ENCODE measurements around the gene SCRT2. TPM values are rescaled to one million over a fixed set of nuclear protein-coding genes. Genes with fewer than 3 reads are reported as not detected.

SCRT2 gene
- total RNA-seq, 1 experiment from 2014 or later: not detected

DNA sequence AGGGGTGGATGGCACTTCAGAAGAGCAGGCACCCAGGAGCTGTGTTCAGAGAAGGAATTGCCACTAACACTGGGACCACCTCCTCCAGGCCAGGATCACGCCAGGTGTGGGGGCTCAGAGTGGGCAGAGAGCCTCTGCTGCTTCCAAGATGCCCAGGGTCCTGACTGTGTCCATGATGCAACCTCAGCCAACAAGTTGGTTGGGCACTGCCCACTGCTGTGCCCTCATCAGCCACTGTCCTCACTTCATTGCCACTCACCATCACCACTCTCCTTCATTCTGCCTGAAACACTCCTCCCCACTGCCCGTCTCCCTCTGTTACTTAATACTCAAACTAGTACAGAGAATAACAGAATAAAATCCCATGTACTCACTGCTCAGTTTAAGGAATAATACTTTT lies 49.0 kb downstream of the SCRT2 start:
- H3K79me2 ChIP-seq (ENCODE audit: insufficient read depth, low read length): no peaks in the 10 kb centered on the region
- H2AK5ac ChIP-seq (ENCODE audit: insufficient read length, low read length): no peak overlapping the region
- Mint-ChIP-seq H3K27me3 (ENCODE audit: low read depth) (peaks cover 22% of the 10 kb centered on the region), H3K9me3 (no peaks in the 10 kb centered on the region), H3K4me1 (peaks cover 9% of the 10 kb centered on the region in 2 experiments), H3K27ac (no peak overlapping the region), H3K36me3 (ENCODE audit: insufficient read depth in 1 of 3, low read depth in 3 of 3) (no peaks in the 10 kb centered on the region), H3K4me3 (no peak overlapping the region)
- no peaks in the 10 kb centered on the region for H3K23me2 ChIP-seq (ENCODE audit: insufficient read length, low read depth, low read length, poor library complexity, severe bottlenecking)
- H2BK5ac ChIP-seq (ENCODE audit: insufficient read length, low read length): no peak overlapping the region
- H3K23ac ChIP-seq (ENCODE audit: insufficient read length, low read depth, low read length): no peak overlapping the region
- H2BK20ac ChIP-seq (ENCODE audit: low read depth, low read length, poor library complexity, severe bottlenecking): no peak overlapping the region
- H3T11ph ChIP-seq (ENCODE audit: low read length): no peak overlapping the region
- H2BK120ac ChIP-seq (ENCODE audit: low read depth, low read length, poor library complexity, severe bottlenecking): no peak overlapping the region
- TF ChIP-seq, protein P1, sequence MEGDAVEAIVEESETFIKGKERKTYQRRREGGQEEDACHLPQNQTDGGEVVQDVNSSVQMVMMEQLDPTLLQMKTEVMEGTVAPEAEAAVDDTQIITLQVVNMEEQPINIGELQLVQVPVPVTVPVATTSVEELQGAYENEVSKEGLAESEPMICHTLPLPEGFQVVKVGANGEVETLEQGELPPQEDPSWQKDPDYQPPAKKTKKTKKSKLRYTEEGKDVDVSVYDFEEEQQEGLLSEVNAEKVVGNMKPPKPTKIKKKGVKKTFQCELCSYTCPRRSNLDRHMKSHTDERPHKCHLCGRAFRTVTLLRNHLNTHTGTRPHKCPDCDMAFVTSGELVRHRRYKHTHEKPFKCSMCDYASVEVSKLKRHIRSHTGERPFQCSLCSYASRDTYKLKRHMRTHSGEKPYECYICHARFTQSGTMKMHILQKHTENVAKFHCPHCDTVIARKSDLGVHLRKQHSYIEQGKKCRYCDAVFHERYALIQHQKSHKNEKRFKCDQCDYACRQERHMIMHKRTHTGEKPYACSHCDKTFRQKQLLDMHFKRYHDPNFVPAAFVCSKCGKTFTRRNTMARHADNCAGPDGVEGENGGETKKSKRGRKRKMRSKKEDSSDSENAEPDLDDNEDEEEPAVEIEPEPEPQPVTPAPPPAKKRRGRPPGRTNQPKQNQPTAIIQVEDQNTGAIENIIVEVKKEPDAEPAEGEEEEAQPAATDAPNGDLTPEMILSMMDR (conservative IDR thresholded peaks at IDR 0.05): no peak
- no peak overlapping the region for H4K91ac ChIP-seq (ENCODE audit: insufficient read length, low read depth, low read length)
- no peak overlapping the region for H3K4ac ChIP-seq (ENCODE audit: low read depth, low read length)
- no peak overlapping the region for H4K8ac ChIP-seq (replicated peaks; ENCODE audit: insufficient read length, low read depth, low read length)
- H3K56ac ChIP-seq (ENCODE audit: insufficient read length, low read depth, low read length): no peak overlapping the region
- no CpG with 5 or more reads among the region's 2 CpGs for WGBS (ENCODE audit: extremely low coverage, insufficient read length, low lambda C conversion rate)
- H3K18ac ChIP-seq (ENCODE audit: insufficient read length, low read depth, low read length): no peak overlapping the region
- no peak overlapping the region for H3K27ac ChIP-seq (ENCODE audit: insufficient read length, low read depth, low read length)
- DNase-seq: no peak
- no peak overlapping the region for H3K9ac ChIP-seq (ENCODE audit: extremely low read depth, insufficient read length, low read length)
- H4K5ac ChIP-seq (ENCODE audit: insufficient read length, low read depth, low read length): no peak overlapping the region
- H4K20me1 ChIP-seq (ENCODE audit: control insufficient read depth, insufficient read depth, insufficient read length): no peaks in the 10 kb centered on the region
- H3K4me2 ChIP-seq (ENCODE audit: insufficient read depth, insufficient read length, low read length): no peak overlapping the region
- H3K14ac ChIP-seq (ENCODE audit: insufficient read depth, low read length): no peak overlapping the region
- no peaks in the 10 kb centered on the region for H3K27me3 ChIP-seq (ENCODE audit: insufficient read depth, low read length)
- no peak overlapping the region for H2BK12ac ChIP-seq (ENCODE audit: insufficient read length, low read depth, low read length)
- no peak overlapping the region for H2AFZ ChIP-seq (ENCODE audit: low read length)
- H2BK15ac ChIP-seq (ENCODE audit: low read depth, low read length): no peak overlapping the region
- no peaks in the 10 kb centered on the region for H3K9me3 ChIP-seq (ENCODE audit: control insufficient read depth, low read depth, low read length)
- no peaks in the 10 kb centered on the region for H3K79me1 ChIP-seq (ENCODE audit: insufficient read depth, low read depth, low read length, poor library complexity, severe bottlenecking)
- no peaks in the 10 kb centered on the region for H3K4me1 ChIP-seq (ENCODE audit: insufficient read depth, low read length)

Data from H9 (cell line).